ENCODE results near the gene MCRS1. TPM values are rescaled to one million over a fixed set of nuclear protein-coding genes. Genes with fewer than 3 reads are reported as not detected.

The MCRS1 gene
- polyA plus RNA-seq, 1 donor from 2014 or later, result 109 TPM

GRCh38 chr12:49559011-49559675, 8.8 kb downstream of the MCRS1 start:
- TF ChIP-seq CTCF (IDR thresholded peaks at IDR 0.05; ENCODE audit: poor library complexity, severe bottlenecking) (no peak), EP300 (conservative IDR thresholded peaks at IDR 0.05; ENCODE audit: poor library complexity, severe bottlenecking) (no peak), MXI1 (conservative IDR thresholded peaks at IDR 0.05; ENCODE audit: poor library complexity, severe bottlenecking) (no peak), TAF1 (IDR thresholded peaks at IDR 0.05; ENCODE audit: low read depth) (no peak), POLR2AphosphoS5 (IDR thresholded peaks at IDR 0.05) (no peak), REST (IDR thresholded peaks at IDR 0.05; ENCODE audit: borderline replicate concordance) (no peak), RAD21 (conservative IDR thresholded peaks at IDR 0.05) (no peak), EZH2 (IDR thresholded peaks at IDR 0.05; ENCODE audit: borderline replicate concordance, insufficient read depth, low read length, poor library complexity, severe bottlenecking) (no peak), SMC3 (conservative IDR thresholded peaks at IDR 0.05; ENCODE audit: poor library complexity) (no peak)
- H3K27me3 ChIP-seq (ENCODE audit: insufficient read depth, low read depth, low read length), result no peaks in the 10 kb centered on the region
- H2AFZ ChIP-seq (ENCODE audit: low read depth, low read length), result no peak overlapping the region
- H3K4me3 ChIP-seq (ENCODE audit: low read length), result no peak overlapping the region
- H3K79me2 ChIP-seq (replicated peaks; ENCODE audit: insufficient read depth, low read length), result no peaks in the 10 kb centered on the region
- no peaks in the 10 kb centered on the region for H3F3A ChIP-seq (ENCODE audit: insufficient read depth, low read length, poor library complexity, severe bottlenecking)
- H3K9me3 ChIP-seq (ENCODE audit: low read length), result no peaks in the 10 kb centered on the region
- no peaks in the 10 kb centered on the region for H4K20me1 ChIP-seq (ENCODE audit: insufficient read depth)
- H3K36me3 ChIP-seq (ENCODE audit: insufficient read depth, low read length), result no peaks in the 10 kb centered on the region
- no peak overlapping the region for H3K4me2 ChIP-seq (ENCODE audit: low read length)
- no peak overlapping the region for H3K27ac ChIP-seq (ENCODE audit: low read length)
- H3K9ac ChIP-seq (ENCODE audit: low read length), result no peak overlapping the region
- H3K9me2 ChIP-seq (ENCODE audit: insufficient read depth, low read length), result no peaks in the 10 kb centered on the region

- H3K36me3 ChIP-seq (ENCODE audit: insufficient read depth, low read length), result no peaks in the 10 kb centered on the region
- no peaks in the 10 kb centered on the region for H3K27me3 ChIP-seq (ENCODE audit: insufficient read depth, low read depth, low read length)
- H3K4me2 ChIP-seq (ENCODE audit: low read length), result no peak overlapping the region
- no peaks in the 10 kb centered on the region for H3K9me2 ChIP-seq (ENCODE audit: insufficient read depth, low read length)
- H3F3A ChIP-seq (ENCODE audit: insufficient read depth, low read length, poor library complexity, severe bottlenecking), result no peaks in the 10 kb centered on the region
- no peaks in the 10 kb centered on the region for H3K9me3 ChIP-seq (ENCODE audit: low read length)
- H4K20me1 ChIP-seq (ENCODE audit: insufficient read depth), result no peaks in the 10 kb centered on the region
- no peak overlapping the region for H2AFZ ChIP-seq (ENCODE audit: low read depth, low read length)
- H3K27ac ChIP-seq (ENCODE audit: low read length), result no peak overlapping the region
- H3K79me2 ChIP-seq (replicated peaks; ENCODE audit: insufficient read depth, low read length), result no peaks in the 10 kb centered on the region
- H3K9ac ChIP-seq (ENCODE audit: low read length), result no peak overlapping the region
- TF ChIP-seq REST (IDR thresholded peaks at IDR 0.05; ENCODE audit: borderline replicate concordance) (no peak), MXI1 (conservative IDR thresholded peaks at IDR 0.05; ENCODE audit: poor library complexity, severe bottlenecking) (no peak), TAF1 (IDR thresholded peaks at IDR 0.05; ENCODE audit: low read depth) (no peak), POLR2AphosphoS5 (IDR thresholded peaks at IDR 0.05) (no peak), EP300 (conservative IDR thresholded peaks at IDR 0.05; ENCODE audit: poor library complexity, severe bottlenecking) (no peak), SMC3 (conservative IDR thresholded peaks at IDR 0.05; ENCODE audit: poor library complexity) (no peak), EZH2 (IDR thresholded peaks at IDR 0.05; ENCODE audit: borderline replicate concordance, insufficient read depth, low read length, poor library complexity, severe bottlenecking) (no peak), CTCF (IDR thresholded peaks at IDR 0.05; ENCODE audit: poor library complexity, severe bottlenecking) (no peak), RAD21 (conservative IDR thresholded peaks at IDR 0.05) (no peak)
- no peak overlapping the region for H3K4me3 ChIP-seq (ENCODE audit: low read length)
Observed at GRCh38 chr12:49558526-49558925, 9.4 kb downstream of the MCRS1 start.

Measured in neural cell (in vitro differentiated cells).